H1 (cell line): ENCODE measurements around the gene HEPHL1. TPM values are rescaled to one million over a fixed set of nuclear protein-coding genes. Genes with fewer than 3 reads are reported as not detected.

ENCODE experiments used
- CTCF ChIA-PET: fragments of 300-600 bp; sonication (Branson Sonifier 250); formaldehyde crosslinking; loops from one replicate; lab custom pipeline; 2021; ENCODE audit not compliant: partially characterized antibody; lab: Charles Lee
- POLR2A ChIA-PET: fragments of 300-600 bp; sonication (Branson Sonifier 250); formaldehyde crosslinking; loops from one replicate; lab custom pipeline; 2021; ENCODE audit warnings: inconsistent platforms; ENCODE audit not compliant: partially characterized antibody; lab: Charles Lee
- DNase-seq, 2 experiments: peaks; one replicate each; pipeline versions ENCODE4 v3.0.0 to v3.0.0-alpha.2; 2010 to 2022; ENCODE audit warnings: low spot score in 2 of 2, low read depth in 1 of 2, mixed read lengths in 1 of 2
- FAIRE-seq: peaks from 2 replicates; lab custom pipeline; 2011; peaks lifted over from hg19 to GRCh38; lab: Jason Lieb, UNC
- H2AFZ ChIP-seq: 2 replicates; pipeline ENCODE4 v1.8.1; 2012; ENCODE audit warnings: low read length, inconsistent platforms
- H2AK5ac ChIP-seq: 2 replicates; pipeline ENCODE4 v1.6.1; 2013; ENCODE audit warnings: low read depth, low read length
- H2BK120ac ChIP-seq: replicated peaks from 2 replicates; pipeline ENCODE3; 2013; ENCODE audit warnings: low read depth, low read length, inconsistent platforms
- H2BK12ac ChIP-seq: 2 replicates; pipeline ENCODE4 v1.6.1; 2013; ENCODE audit warnings: low read depth, low read length
- H2BK15ac ChIP-seq: 2 replicates; pipeline ENCODE4 v1.6.1; 2013; ENCODE audit warnings: low read length
- H2BK20ac ChIP-seq: 2 replicates; pipeline ENCODE4 v1.6.1; 2013; ENCODE audit warnings: low read length
- H2BK5ac ChIP-seq: 2 replicates; pipeline ENCODE4 v1.6.1; 2013; ENCODE audit warnings: low read depth, low read length
- H3K14ac ChIP-seq: 2 replicates; pipeline ENCODE4 v1.6.1; 2013; ENCODE audit warnings: inconsistent platforms; ENCODE audit not compliant: insufficient read length
- H3K18ac ChIP-seq: 2 replicates; pipeline ENCODE4 v1.6.1; 2013; ENCODE audit warnings: low read length; ENCODE audit errors: extremely low read depth
- H3K23ac ChIP-seq: 2 replicates; pipeline ENCODE4 v1.6.1; 2013; ENCODE audit warnings: inconsistent platforms; ENCODE audit not compliant: insufficient read length
- H3K23me2 ChIP-seq: 2 replicates; pipeline ENCODE4 v1.6.1; 2013; ENCODE audit warnings: low read depth, low read length
- H3K27ac ChIP-seq: 2 replicates; pipeline ENCODE4 v1.6.1; 2011; ENCODE audit warnings: low read depth, low read length, inconsistent platforms
- H3K27me3 ChIP-seq, 4 experiments: replicated peaks in 1 of 4; 1 replicate in 1 of 4; 2 replicates in 3 of 4; pipeline versions ENCODE4 v1.6.1 to v1.8.1; 2011 to 2013; ENCODE audit warnings: low read length in 3 of 4, mild to moderate bottlenecking in 3 of 4, inconsistent platforms in 2 of 4, mixed read lengths in 2 of 4, moderate library complexity in 1 of 4; ENCODE audit not compliant: control insufficient read depth in 3 of 4, insufficient read depth in 3 of 4; ENCODE audit errors: extremely low read depth in 1 of 4
- H3K36me3 ChIP-seq, 4 experiments: 2 replicates each; pipeline versions ENCODE4 v1.6.1 to v1.8.1; 2011 to 2013; ENCODE audit warnings: mild to moderate bottlenecking in 4 of 4, low read length in 3 of 4, moderate library complexity in 2 of 4, control low read depth in 1 of 4, inconsistent platforms in 1 of 4; ENCODE audit not compliant: insufficient read depth in 4 of 4, control insufficient read depth in 2 of 4
- H3K4ac ChIP-seq: replicated peaks from 2 replicates; pipeline ENCODE3; 2013; ENCODE audit warnings: low read length, low read depth, mixed read lengths, inconsistent platforms; ENCODE audit not compliant: insufficient read length
- H3K4me1 ChIP-seq, 4 experiments: replicated peaks in 1 of 4; 1 replicate in 1 of 4; 2 replicates in 3 of 4; pipeline versions ENCODE4 v1.6.1 to v1.8.1; 2011 to 2013; ENCODE audit warnings: low read length in 3 of 4, inconsistent platforms in 2 of 4, mixed read lengths in 1 of 4; ENCODE audit not compliant: insufficient read depth in 4 of 4, control insufficient read depth in 3 of 4
- H3K4me2 ChIP-seq, 2 experiments: 2 replicates each; pipeline versions ENCODE4 v1.6.1 to v1.8.1; 2011 to 2013; ENCODE audit warnings: low read depth in 2 of 2, low read length in 2 of 2, control low read depth in 1 of 2, inconsistent platforms in 1 of 2, mild to moderate bottlenecking in 1 of 2; ENCODE audit not compliant: insufficient read depth in 1 of 2
- H3K4me3 ChIP-seq, 4 experiments: fragments of 200-600, 300-600 bp in 1 of 4; sonication (generic), shearing (Covaris generic), sonication (Bioruptor Twin) in 1 of 4; 2 replicates each; pipeline versions ENCODE4 v1.5.1 to v1.8.1; 2011 to 2016; ENCODE audit warnings: low read length in 4 of 4, low read depth in 3 of 4, control low read depth in 2 of 4, inconsistent platforms in 2 of 4, mild to moderate bottlenecking in 2 of 4, mixed read lengths in 1 of 4, moderate library complexity in 1 of 4; ENCODE audit not compliant: insufficient read depth in 2 of 4; ENCODE audit errors: extremely low read depth in 1 of 4
- H3K56ac ChIP-seq: replicated peaks from 2 replicates; pipeline ENCODE3; 2013; ENCODE audit warnings: low read depth, mild to moderate bottlenecking, mixed read lengths, low read length, inconsistent platforms; ENCODE audit not compliant: insufficient read length
- H3K79me1 ChIP-seq: 2 replicates; pipeline ENCODE4 v1.6.1; 2013; ENCODE audit warnings: low read depth, low read length, control low read depth
- H3K79me2 ChIP-seq, 2 experiments: 2 replicates each; pipeline versions ENCODE4 v1.6.1 to v1.8.1; 2012 to 2013; ENCODE audit warnings: low read length in 2 of 2, mild to moderate bottlenecking in 2 of 2, inconsistent platforms in 1 of 2; ENCODE audit not compliant: insufficient read depth in 2 of 2, control insufficient read depth in 1 of 2
- H3K9ac ChIP-seq, 4 experiments: replicated peaks in 1 of 4; 1 replicate in 1 of 4; 2 replicates in 3 of 4; pipeline versions ENCODE4 v1.6.1 to v1.8.1; 2011 to 2013; ENCODE audit warnings: low read depth in 3 of 4, low read length in 3 of 4, control low read depth in 2 of 4, mild to moderate bottlenecking in 2 of 4, moderate library complexity in 2 of 4, inconsistent platforms in 1 of 4; ENCODE audit errors: extremely low read depth in 1 of 4
- H3K9me3 ChIP-seq, 2 experiments: 2 replicates each; pipeline versions ENCODE4 v1.6.1 to v1.8.1; 2012 to 2013; ENCODE audit warnings: mild to moderate bottlenecking in 2 of 2, moderate library complexity in 2 of 2, control low read depth in 1 of 2, inconsistent platforms in 1 of 2, low read depth in 1 of 2, low read length in 1 of 2, mixed read lengths in 1 of 2; ENCODE audit not compliant: insufficient read depth in 2 of 2
- H4K20me1 ChIP-seq, 2 experiments: replicated peaks in 1 of 2; 2 replicates each; pipeline versions ENCODE3 to v1.8.1; 2011 to 2013; ENCODE audit warnings: inconsistent platforms in 2 of 2, low read length in 2 of 2, mild to moderate bottlenecking in 1 of 2; ENCODE audit not compliant: insufficient read depth in 2 of 2, control insufficient read depth in 1 of 2
- H4K5ac ChIP-seq: 2 replicates; pipeline ENCODE4 v1.6.1; 2013; ENCODE audit warnings: low read length, low read depth, mixed read lengths, inconsistent platforms; ENCODE audit not compliant: insufficient read length
- H4K8ac ChIP-seq: 2 replicates; pipeline ENCODE4 v1.8.0; 2013; ENCODE audit warnings: mild to moderate bottlenecking, moderate library complexity, low read length, inconsistent platforms; ENCODE audit not compliant: insufficient read depth; ENCODE audit errors: extremely low read depth
- H4K91ac ChIP-seq: replicated peaks from 2 replicates; pipeline ENCODE3; 2013; ENCODE audit warnings: low read length, mixed read lengths, inconsistent platforms; ENCODE audit not compliant: insufficient read length
- EGR1 ChIP-seq: IDR thresholded peaks from 2 replicates; pipeline ENCODE4 v1.6.1; 2011; ENCODE audit warnings: low read depth, low read length, borderline replicate concordance
- FOSL1 ChIP-seq: IDR thresholded peaks from 2 replicates; pipeline ENCODE4 v1.6.1; 2011; ENCODE audit warnings: mild to moderate bottlenecking, low read depth, low read length, moderate library complexity; ENCODE audit not compliant: insufficient read depth
- KDM5A ChIP-seq: fragments of 200-600 bp; IDR thresholded peaks from 2 replicates; pipeline ENCODE4 v1.7.1; 2012; ENCODE audit warnings: mild to moderate bottlenecking, low read length, inconsistent platforms, mixed read lengths
- NANOG ChIP-seq: IDR thresholded peaks from 2 replicates; pipeline ENCODE4 v1.6.1; 2011; ENCODE audit warnings: low read length, low read depth, mild to moderate bottlenecking, inconsistent platforms; ENCODE audit not compliant: insufficient read depth, poor library complexity, severe bottlenecking
- RFX5 ChIP-seq: IDR thresholded peaks from 2 replicates; pipeline ENCODE4 v1.6.1; 2011; ENCODE audit warnings: low read depth, low read length, improper control_type of control experiment, borderline replicate concordance
- RXRA ChIP-seq: IDR thresholded peaks from 2 replicates; pipeline ENCODE4 v1.6.1; 2011; ENCODE audit warnings: low read depth, mild to moderate bottlenecking, low read length, moderate library complexity; ENCODE audit not compliant: insufficient read depth
- SIN3A ChIP-seq, 2 experiments: IDR thresholded peaks in 1 of 2; conservative IDR thresholded peaks in 1 of 2; 2 replicates each; pipeline ENCODE4 v1.6.1; 2011 to 2012; ENCODE audit warnings: low read length in 2 of 2, improper control_type of control experiment in 1 of 2, low read depth in 1 of 2, mild to moderate bottlenecking in 1 of 2
- SP1 ChIP-seq: IDR thresholded peaks from 2 replicates; pipeline ENCODE4 v1.6.1; 2011; ENCODE audit warnings: low read depth, low read length
- ZNF274 ChIP-seq: IDR thresholded peaks from 2 replicates; pipeline ENCODE4 v1.7.0; 2012; ENCODE audit warnings: low read length, borderline replicate concordance; ENCODE audit errors: extremely low read depth
- WGBS, 2 experiments: shearing (Covaris generic) in 1 of 2; methylation state at CpG; one replicate each; pipeline versions ENCODE4 v1.1.6 to v1.1.7; 2013 to 2015; ENCODE audit warnings: low lambda C conversion rate in 2 of 2, mixed read lengths in 2 of 2, inconsistent platforms in 1 of 2, low coverage in 1 of 2, missing lambda C conversion rate in 1 of 2; ENCODE audit not compliant: insufficient replicate concordance in 2 of 2, insufficient coverage in 1 of 2, insufficient read length in 1 of 2; ENCODE audit errors: extremely low coverage in 1 of 2, missing lambda C conversion rate in 1 of 2; 5-methylcytosine and 5-hydroxymethylcytosine counted together
- polyA plus RNA-seq, 7 experiments: library from polyadenylated mRNA; depleted of rRNA in 3 of 7; stranded (reverse) in 5 of 7; unstranded in 2 of 7; fragments of >200 nt in 5 of 7; fragments of 200-250 nt in 2 of 7; gene quantifications; 1 replicate in 5 of 7; 2 replicates in 1 of 7; 4 replicates in 1 of 7; pipeline versions ENCODE4 v1.2.1 to v1.2.3, GENCODE V29; 2011 to 2013; ENCODE audit warnings: missing spikeins in 2 of 7, mixed read lengths in 2 of 7
- total RNA-seq: library from RNA; stranded (reverse); fragmentation: NEBNext Ultra II Directional; extraction: Animal tissue kit (Norgen Biotek cat#: 25700); gene quantifications from 2 replicates; pipeline ENCODE4 v1.2.1, GENCODE V29; 2021
- TF ChIP-seq, protein P1 (sequence below): IDR thresholded peaks from 2 replicates; pipeline ENCODE4 v1.6.1; 2012; ENCODE audit warnings: low read length, inconsistent platforms
- TF ChIP-seq, protein P2 (sequence below): IDR thresholded peaks from 2 replicates; pipeline ENCODE4 v1.6.1; 2012; ENCODE audit warnings: inconsistent platforms

Gene HEPHL1
- total and polyA plus RNA-seq, 2 of the 8 experiments (the other 6 are each of a cell fraction or from before 2014, with no cell fraction given) = 0.09 to 0.11 TPM

DNA sequence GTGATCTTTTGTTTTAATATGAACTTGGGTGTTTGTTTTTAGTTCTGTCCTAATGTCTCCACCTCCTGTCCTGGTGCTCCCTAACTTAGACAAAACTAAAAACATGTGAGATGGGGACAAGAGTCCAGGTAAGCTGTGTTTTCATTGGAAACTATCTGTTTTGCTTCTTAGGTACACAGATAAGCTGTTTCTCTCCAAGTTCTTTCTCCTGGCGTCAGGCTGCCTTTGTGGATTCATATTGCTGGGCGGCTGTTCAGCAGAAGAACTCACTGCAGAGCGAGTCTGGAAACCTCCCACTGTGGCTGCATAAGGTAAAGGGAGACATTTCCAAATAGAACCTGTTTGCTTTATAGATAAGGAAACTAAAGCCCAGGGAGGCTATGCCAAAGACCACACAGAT is 132.2 kb downstream of the HEPHL1 start:
- POLR2A ChIA-PET = interaction anchor here (1.3 to 4.6 kb wide), 2 partner anchors 11 to 24 kb away, joined by 3 to 17 read pairs; partner anchors contain the start of gene PANX1
- Histone ChIP-seq H3K4me2 (no peak overlapping the region), H3K9me3 (0 out of 4 replicates have a peak, but pooled peaks cover 0 to 4% of the 10 kb centered on the region in 2 experiments), H2BK12ac (no peak overlapping the region), H3K56ac (no peak overlapping the region), H4K20me1 (peaks cover 33 to 39% of the 10 kb centered on the region in 2 experiments), H3K14ac (no peak overlapping the region), H3K18ac (no peak overlapping the region), H3K27me3 (no peaks in the 10 kb centered on the region), H2AFZ (no peak overlapping the region), H2BK120ac (no peak overlapping the region), H3K79me2 (peaks cover 43 to 86% of the 10 kb centered on the region in 2 experiments), H4K8ac (no peak overlapping the region), H2BK5ac (no peak overlapping the region), H4K91ac (no peak overlapping the region), H2BK15ac (no peak overlapping the region), H3K27ac (no peak overlapping the region), H3K36me3 (peaks cover 0 to 26% (median 10%) of the 10 kb centered on the region in 4 experiments; a peak in 5 of 8 replicates), H3K9ac (no peak overlapping the region), H3K4ac (no peak overlapping the region), H3K79me1 (peaks cover 20% of the 10 kb centered on the region), H2BK20ac (no peak overlapping the region), H4K5ac (no peak overlapping the region), H2AK5ac (no peak overlapping the region), H3K4me1 (peaks cover 7 to 21% (median 15%) of the 10 kb centered on the region in 4 experiments), H3K23me2 (no peaks in the 10 kb centered on the region), H3K4me3 (no peak overlapping the region), H3K23ac (no peak overlapping the region)
- no peak for FAIRE-seq
- DNase-seq = no peak
- WGBS, 2 experiments = 87% methylated on average over 3 of the region's 3 CpGs; no CpG with 5 or more reads in 1 of the 2 experiments
- CTCF ChIA-PET = interaction anchor here (0.9 to 3.1 kb wide), 4 partner anchors 16 to 152 kb away, joined by 3 to 12 read pairs (median 8); no protein-coding TSS in a partner anchor
- no peak for TF ChIP-seq EGR1
- TF ChIP-seq, protein P1, sequence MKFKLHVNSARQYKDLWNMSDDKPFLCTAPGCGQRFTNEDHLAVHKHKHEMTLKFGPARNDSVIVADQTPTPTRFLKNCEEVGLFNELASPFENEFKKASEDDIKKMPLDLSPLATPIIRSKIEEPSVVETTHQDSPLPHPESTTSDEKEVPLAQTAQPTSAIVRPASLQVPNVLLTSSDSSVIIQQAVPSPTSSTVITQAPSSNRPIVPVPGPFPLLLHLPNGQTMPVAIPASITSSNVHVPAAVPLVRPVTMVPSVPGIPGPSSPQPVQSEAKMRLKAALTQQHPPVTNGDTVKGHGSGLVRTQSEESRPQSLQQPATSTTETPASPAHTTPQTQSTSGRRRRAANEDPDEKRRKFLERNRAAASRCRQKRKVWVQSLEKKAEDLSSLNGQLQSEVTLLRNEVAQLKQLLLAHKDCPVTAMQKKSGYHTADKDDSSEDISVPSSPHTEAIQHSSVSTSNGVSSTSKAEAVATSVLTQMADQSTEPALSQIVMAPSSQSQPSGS = no peak
- TF ChIP-seq RFX5 = no peak
- TF ChIP-seq RXRA = no peak
- TF ChIP-seq, protein P2, sequence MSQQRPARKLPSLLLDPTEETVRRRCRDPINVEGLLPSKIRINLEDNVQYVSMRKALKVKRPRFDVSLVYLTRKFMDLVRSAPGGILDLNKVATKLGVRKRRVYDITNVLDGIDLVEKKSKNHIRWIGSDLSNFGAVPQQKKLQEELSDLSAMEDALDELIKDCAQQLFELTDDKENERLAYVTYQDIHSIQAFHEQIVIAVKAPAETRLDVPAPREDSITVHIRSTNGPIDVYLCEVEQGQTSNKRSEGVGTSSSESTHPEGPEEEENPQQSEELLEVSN = no peak
- TF ChIP-seq KDM5A = no peak
- no peak for TF ChIP-seq SIN3A (conservative IDR thresholded peaks at IDR 0.05 in 1 of 2, IDR thresholded peaks at IDR 0.05 in 1 of 2; ENCODE audit: low read depth in 1 of 2, low read length in 2 of 2)
- no peak for TF ChIP-seq ZNF274
- no peak for TF ChIP-seq SP1
- TF ChIP-seq FOSL1 = no peak
- no peak for TF ChIP-seq NANOG
